IMR-90 (cell line): ENCODE results near the gene KCNMB2. TPM values are rescaled to one million over a fixed set of nuclear protein-coding genes. Genes with fewer than 3 reads are reported as not detected.

Experiments used
- ATAC-seq: fragments of 200-7000 bp; cut with Tn5 transposase; 2 replicates; pipeline ENCODE4 v1.9.1; 2020; ENCODE audit warnings: low read depth, mild to moderate bottlenecking, moderate library complexity
- BruUV-seq: library from RNA; stranded (reverse); fragments of 400-500 nt; replicated peaks from 2 replicates; lab custom pipeline; 2021; lab: Mats Ljungman, UMichigan
- CTCF ChIA-PET: fragments of 300-600 bp; formaldehyde crosslinking; extraction: SDS; loops from one replicate; lab custom pipeline; 2021; ENCODE audit warnings: antibody characterized with exemption; lab: Yijun Ruan, JAX
- POLR2A ChIA-PET: fragments of 300-600 bp; sonication (Branson Sonifier 250); formaldehyde crosslinking; loops from one replicate; lab custom pipeline; 2022; ENCODE audit warnings: antibody characterized with exemption; ENCODE audit not compliant: unreplicated experiment; lab: Charles Lee
- DNase-seq: peaks from one replicate; pipeline ENCODE4 v3.0.0; 2013
- H2AFZ ChIP-seq: replicated peaks from 2 replicates; pipeline ENCODE3; 2013; ENCODE audit warnings: low read length, mild to moderate bottlenecking; ENCODE audit not compliant: poor library complexity
- H2AK5ac ChIP-seq: 2 replicates; pipeline ENCODE4 v1.6.1; 2013; ENCODE audit warnings: low read depth, low read length, inconsistent platforms
- H2AK9ac ChIP-seq: replicated peaks from 2 replicates; pipeline ENCODE3; 2013; ENCODE audit warnings: mild to moderate bottlenecking, low read depth, low read length, moderate library complexity; ENCODE audit not compliant: poor library complexity
- H2BK120ac ChIP-seq: 2 replicates; pipeline ENCODE4 v1.6.1; 2013; ENCODE audit warnings: low read depth, low read length, inconsistent platforms
- H2BK15ac ChIP-seq: 3 replicates; pipeline ENCODE4 v1.6.1; 2013; ENCODE audit warnings: low read depth, low read length, inconsistent platforms
- H2BK20ac ChIP-seq: 2 replicates; pipeline ENCODE4 v1.6.1; 2013; ENCODE audit warnings: low read depth, mild to moderate bottlenecking, inconsistent platforms, low read length, moderate library complexity
- H2BK5ac ChIP-seq: 2 replicates; pipeline ENCODE4 v1.6.1; 2013; ENCODE audit warnings: mild to moderate bottlenecking, low read depth, low read length, inconsistent platforms; ENCODE audit not compliant: poor library complexity, severe bottlenecking
- H3K14ac ChIP-seq: replicated peaks from 2 replicates; pipeline ENCODE4 v1.6.1; 2013; ENCODE audit warnings: low read depth, low read length, inconsistent platforms
- H3K18ac ChIP-seq: 2 replicates; pipeline ENCODE4 v1.6.1; 2013; ENCODE audit warnings: low read depth, low read length, control low read depth
- H3K23ac ChIP-seq: 2 replicates; pipeline ENCODE4 v1.6.1; 2013; ENCODE audit warnings: low read depth, low read length, inconsistent platforms
- H3K27ac ChIP-seq: 2 replicates; pipeline ENCODE4 v1.5.1; 2013; ENCODE audit warnings: mild to moderate bottlenecking, control low read depth, low read length; ENCODE audit not compliant: insufficient read depth
- H3K27me3 ChIP-seq: 2 replicates; pipeline ENCODE4 v1.6.1; 2013; ENCODE audit warnings: low read length; ENCODE audit not compliant: control insufficient read depth, insufficient read depth
- H3K36me3 ChIP-seq: 2 replicates; pipeline ENCODE4 v1.6.1; 2013; ENCODE audit warnings: low read length, mixed read lengths; ENCODE audit not compliant: control insufficient read depth, insufficient read depth
- H3K4ac ChIP-seq: 2 replicates; pipeline ENCODE4 v1.6.1; 2013; ENCODE audit warnings: low read depth, low read length, inconsistent platforms
- H3K4me1 ChIP-seq: 2 replicates; pipeline ENCODE4 v1.6.1; 2013; ENCODE audit warnings: low read length, mixed read lengths; ENCODE audit not compliant: control insufficient read depth, insufficient read depth
- H3K4me2 ChIP-seq: 2 replicates; pipeline ENCODE4 v1.6.1; 2013; ENCODE audit warnings: low read depth, mild to moderate bottlenecking, control low read depth, low read length, moderate library complexity
- H3K4me3 ChIP-seq: 2 replicates; pipeline ENCODE4 v1.5.1; 2013; ENCODE audit warnings: low read depth, mild to moderate bottlenecking, control low read depth, low read length, moderate library complexity; ENCODE audit not compliant: insufficient read depth
- H3K56ac ChIP-seq: 2 replicates; pipeline ENCODE4 v1.6.1; 2013; ENCODE audit warnings: low read length, inconsistent platforms; ENCODE audit not compliant: insufficient read depth; ENCODE audit errors: extremely low read depth
- H3K79me1 ChIP-seq, 2 experiments: 2 replicates each; pipeline ENCODE4 v1.6.1; 2013; ENCODE audit warnings: low read length in 2 of 2, inconsistent platforms in 1 of 2, low read depth in 1 of 2
- H3K9ac ChIP-seq: 2 replicates; pipeline ENCODE4 v1.6.1; 2013; ENCODE audit warnings: low read depth, low read length, control low read depth
- H3K9me1 ChIP-seq: 2 replicates; pipeline ENCODE4 v1.6.1; 2013; ENCODE audit warnings: low read length, inconsistent platforms; ENCODE audit not compliant: insufficient read depth
- H3K9me3 ChIP-seq: 2 replicates; pipeline ENCODE4 v1.6.1; 2013; ENCODE audit warnings: low read length; ENCODE audit not compliant: control insufficient read depth, insufficient read depth
- H4K20me1 ChIP-seq: 2 replicates; pipeline ENCODE4 v1.6.1; 2013; ENCODE audit warnings: low read length, inconsistent platforms; ENCODE audit not compliant: insufficient read depth
- H4K5ac ChIP-seq: 2 replicates; pipeline ENCODE4 v1.6.1; 2013; ENCODE audit warnings: mild to moderate bottlenecking, low read depth, low read length, control low read depth
- H4K8ac ChIP-seq, 2 experiments: 2 replicates each; pipeline ENCODE4 v1.6.1; 2013; ENCODE audit warnings: low read depth in 2 of 2, low read length in 2 of 2, control low read depth in 1 of 2, inconsistent platforms in 1 of 2
- H4K91ac ChIP-seq: 2 replicates; pipeline ENCODE4 v1.6.1; 2013; ENCODE audit warnings: low read depth, low read length, inconsistent platforms; ENCODE audit not compliant: insufficient read depth
- FOS ChIP-seq: fragments of 150-350 bp; IDR thresholded peaks from 2 replicates; pipeline ENCODE4 v1.6.1; 2016; ENCODE audit warnings: low read depth, low read length
- WGBS, 2 experiments: methylation state at CpG; one replicate each; pipeline versions ENCODE4 v1.1.5 to v1.1.7; 2013; ENCODE audit warnings: missing lambda C conversion rate in 2 of 2; ENCODE audit not compliant: insufficient read length in 1 of 2; ENCODE audit errors: extremely low coverage in 2 of 2; 5-methylcytosine and 5-hydroxymethylcytosine counted together
- dilution Hi-C: fragments of 300-500 bp; cut with HindIII; formaldehyde crosslinking; loops from one replicate; pipeline ENCODE4 v1.14.3; 2018; ENCODE audit warnings: low sequenced_read_pairs; ENCODE audit not compliant: unreplicated experiment
- in situ Hi-C: fragments of 300-500 bp; cut with MboI; formaldehyde crosslinking; loops from 3 replicates; pipeline ENCODE4 v1.14.3; 2019; ENCODE audit warnings: low sequenced_read_pairs, inconsistent platforms, mixed read lengths
- intact Hi-C: fragments of 100-400 bp; cut with micrococcal nuclease; formaldehyde crosslinking; loops from 2 replicates; pipeline ENCODE4 v1.10.0; 2022
- polyA plus RNA-seq, 3 experiments: library from polyadenylated mRNA; depleted of rRNA; stranded (reverse); fragments of >200 nt; gene quantifications; 2 replicates each; pipeline ENCODE4 v1.2.3, GENCODE V29; 2012; ENCODE audit warnings: low replicate concordance in 1 of 3
- total RNA-seq: library from RNA; depleted of rRNA; stranded (reverse); fragments of >200 nt; gene quantifications from 2 replicates; pipeline ENCODE4 v1.2.3, GENCODE V29; 2012
- TF ChIP-seq, protein P1 (sequence below): fragments of 150-350 bp; IDR thresholded peaks from 2 replicates; pipeline ENCODE4 v1.6.1; 2017; ENCODE audit warnings: mild to moderate bottlenecking, antibody characterized with exemption, low read length, low read depth

KCNMB2 gene
- total and polyA plus RNA-seq, 2 of the 4 experiments (the other 2 are of a cell fraction), result not detected

- Histone ChIP-seq H2AFZ (no peak overlapping the region), H4K91ac (no peak overlapping the region), H2BK120ac (no peak overlapping the region), H2BK20ac (no peak overlapping the region), H3K14ac (no peak overlapping the region), H3K27ac (no peak overlapping the region), H3K4me1 (no peaks in the 10 kb centered on the region), H3K4me3 (no peak overlapping the region), H4K5ac (no peak overlapping the region), H4K20me1 (no peaks in the 10 kb centered on the region), H3K4ac (no peak overlapping the region), H3K4me2 (no peak overlapping the region), H3K18ac (no peak overlapping the region), H3K23ac (no peak overlapping the region), H3K9ac (no peak overlapping the region), H2AK5ac (no peak overlapping the region), H3K27me3 (no peaks in the 10 kb centered on the region), H2BK15ac (no peak overlapping the region), H3K79me1 (no peaks in the 10 kb centered on the region), H2BK5ac (no peak overlapping the region), H4K8ac (no peak overlapping the region), H3K9me1 (no peaks in the 10 kb centered on the region), H2AK9ac (no peak overlapping the region), H3K9me3 (no peaks in the 10 kb centered on the region), H3K36me3 (no peaks in the 10 kb centered on the region), H3K56ac (no peak overlapping the region)
- no TSS peak for BruUV-seq
- no peak for ATAC-seq
- no peak for DNase-seq
- no peak for TF ChIP-seq FOS
- TF ChIP-seq, protein P1, sequence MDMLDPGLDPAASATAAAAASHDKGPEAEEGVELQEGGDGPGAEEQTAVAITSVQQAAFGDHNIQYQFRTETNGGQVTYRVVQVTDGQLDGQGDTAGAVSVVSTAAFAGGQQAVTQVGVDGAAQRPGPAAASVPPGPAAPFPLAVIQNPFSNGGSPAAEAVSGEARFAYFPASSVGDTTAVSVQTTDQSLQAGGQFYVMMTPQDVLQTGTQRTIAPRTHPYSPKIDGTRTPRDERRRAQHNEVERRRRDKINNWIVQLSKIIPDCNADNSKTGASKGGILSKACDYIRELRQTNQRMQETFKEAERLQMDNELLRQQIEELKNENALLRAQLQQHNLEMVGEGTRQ, result no peak
- ChIA-PET CTCF (no interaction called here), POLR2A (no interaction called here)
- dilution Hi-C loops (no loop called here), in situ Hi-C loops (no loop called here), intact Hi-C loops (no loop called here)
- no CpG with 5 or more reads among the region's 1 CpG for WGBS, 2 experiments
Observed at GRCh38 chr3:178851564-178851963, 315.3 kb downstream of the KCNMB2 start.
